HepG2 (cell line): Measurements from ENCODE around the gene KHK. TPM values are rescaled to one million over a fixed set of nuclear protein-coding genes. Genes with fewer than 3 reads are reported as not detected.
A peak's percentile ranks its signal among the peaks of the same experiment; 100 is the strongest.

Source experiments
- DPF2 ChIP-seq: sonication (generic); formaldehyde crosslinking; IDR thresholded peaks from 2 replicates; pipeline ENCODE4 v1.4.0; 2020; ENCODE audit warnings: mild to moderate bottlenecking, low read depth, missing genetic modification reagents, borderline replicate concordance
- EED ChIP-seq: sonication (generic); formaldehyde crosslinking; IDR thresholded peaks from 2 replicates; pipeline ENCODE4 v1.5.0; 2020; ENCODE audit warnings: mild to moderate bottlenecking, missing genetic modification reagents
- GABPA ChIP-seq, 2 experiments: IDR thresholded peaks; 2 replicates each; pipeline ENCODE4 v1.6.1; 2011 to 2016; ENCODE audit warnings: low read depth in 2 of 2, low read length in 1 of 2, missing biosample characterization in 1 of 2, missing genetic modification characterization in 1 of 2
- GLI4 ChIP-seq: sonication (generic); formaldehyde crosslinking; IDR thresholded peaks from 2 replicates; pipeline ENCODE4 v1.5.1; 2020; ENCODE audit warnings: missing genetic modification reagents, mild to moderate bottlenecking, moderate library complexity, borderline replicate concordance
- NFKB2 ChIP-seq: sonication (generic); formaldehyde crosslinking; IDR thresholded peaks from 2 replicates; pipeline ENCODE4 v1.4.0; 2020; ENCODE audit warnings: missing genetic modification reagents, borderline replicate concordance
- NFRKB ChIP-seq: fragments of 450-650 bp; IDR thresholded peaks from 2 replicates; pipeline ENCODE4 v1.6.1; 2017
- NR2F2 ChIP-seq: IDR thresholded peaks from 2 replicates; pipeline ENCODE4 v1.6.1; 2012; ENCODE audit warnings: low read depth, inconsistent platforms, borderline replicate concordance
- PAWR ChIP-seq: sonication (generic); formaldehyde crosslinking; IDR thresholded peaks from 2 replicates; pipeline ENCODE4 v1.4.0; 2020; ENCODE audit warnings: missing genetic modification reagents, mild to moderate bottlenecking, borderline replicate concordance
- RBAK ChIP-seq: sonication (generic); formaldehyde crosslinking; IDR thresholded peaks from 2 replicates; pipeline ENCODE4 v1.5.1; 2020; ENCODE audit warnings: mild to moderate bottlenecking, missing genetic modification reagents
- TAF15 ChIP-seq: fragments of 200-400 bp; formaldehyde crosslinking; IDR thresholded peaks from one replicate; pipeline ENCODE4 v1.6.1; 2018; ENCODE audit warnings: mild to moderate bottlenecking, low read depth, low read length; ENCODE audit not compliant: poor library complexity, severe bottlenecking
- ZNF605 ChIP-seq: sonication (generic); formaldehyde crosslinking; IDR thresholded peaks from 2 replicates; pipeline ENCODE4 v1.8.0; 2022; ENCODE audit warnings: mild to moderate bottlenecking, missing genetic modification reagents
- ZNF615 ChIP-seq: sonication (generic); formaldehyde crosslinking; IDR thresholded peaks from 2 replicates; pipeline ENCODE4 v1.5.0; 2020; ENCODE audit warnings: mild to moderate bottlenecking, missing genetic modification reagents, borderline replicate concordance
- polyA plus RNA-seq, 8 experiments: library from polyadenylated mRNA; depleted of rRNA in 3 of 8; stranded (reverse) in 7 of 8; unstranded in 1 of 8; fragments of >200 nt; fragmentation: Illumina TruSeq in 4 of 8; extraction: Trizol in 4 of 8; gene quantifications; 2 replicates each; pipeline versions ENCODE4 v1.2.1 to v1.2.3, GENCODE V29; 2011 to 2016; ENCODE audit warnings: low read depth in 4 of 8, missing spikeins in 1 of 8, mixed read lengths in 1 of 8; ENCODE audit not compliant: insufficient read depth in 1 of 8
- total RNA-seq, 5 experiments: library from RNA; depleted of rRNA; stranded (reverse); fragments of >200 nt; fragmentation: Illumina TruSeq; extraction: Trizol; gene quantifications; 2 replicates each; pipeline ENCODE4 v1.2.3, GENCODE V29; 2016; ENCODE audit warnings: low read depth in 1 of 5
- TF ChIP-seq, protein P1 (sequence below): sonication (generic); formaldehyde crosslinking; conservative IDR thresholded peaks from 2 replicates; pipeline ENCODE4 v1.8.0; 2022; ENCODE audit warnings: low read depth, missing genetic modification reagents
- TF ChIP-seq, protein P2 (sequence below): sonication (generic); formaldehyde crosslinking; IDR thresholded peaks from 2 replicates; pipeline ENCODE4 v1.8.0; 2022; ENCODE audit warnings: mild to moderate bottlenecking, missing genetic modification reagents, moderate library complexity

KHK gene
- total and polyA plus RNA-seq, 2 of the 13 experiments (the other 11 are each of a cell fraction or from before 2014, with no cell fraction given) = 40.9 to 99.2 TPM

DNA sequence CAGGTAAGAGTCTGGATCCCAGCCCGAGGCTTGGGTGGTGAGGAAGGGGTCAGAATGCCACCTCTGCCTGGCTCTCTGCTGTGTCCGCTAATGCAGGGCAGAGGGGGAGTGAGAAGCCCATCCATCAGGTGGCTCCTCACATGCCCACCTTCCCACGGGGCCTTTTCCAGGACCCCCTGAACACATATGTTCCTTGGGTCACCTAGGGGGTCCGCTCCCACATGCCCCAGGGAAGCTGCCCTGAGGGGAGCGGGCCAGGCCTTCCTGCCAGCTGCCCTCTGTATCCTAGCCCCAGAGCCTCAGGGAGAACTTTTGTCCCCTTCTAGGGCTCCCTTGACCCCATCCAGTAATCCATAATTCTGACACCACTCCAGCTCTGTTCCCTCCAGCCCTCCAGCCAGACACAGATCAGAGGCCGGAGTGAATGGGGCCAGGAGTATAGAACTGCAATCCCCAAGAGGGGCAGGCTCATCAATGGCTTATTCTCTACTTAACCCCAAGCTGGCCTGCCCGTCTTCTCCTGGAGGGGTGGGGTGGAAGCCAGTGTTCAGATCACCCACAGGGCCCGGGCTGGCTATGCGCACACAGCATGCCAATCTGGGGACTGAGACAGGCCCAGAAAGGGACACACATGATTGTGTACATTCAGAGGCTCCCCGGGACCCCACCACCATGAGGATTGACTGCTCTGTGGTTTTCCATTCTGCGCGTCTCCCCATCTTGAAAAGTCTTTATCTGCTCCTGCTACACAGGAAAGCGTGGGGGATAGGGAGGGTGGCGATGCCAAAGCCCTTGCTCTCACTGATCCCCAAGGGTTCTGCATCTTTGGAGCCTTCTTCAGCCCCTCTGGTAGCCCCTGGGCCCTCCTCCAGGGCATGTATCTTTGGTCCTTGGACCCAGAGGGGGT is 7.1 kb upstream of the KHK start (continued):
- no peak for TF ChIP-seq PAWR (CRISPR knock-in tag)
- no peak for TF ChIP-seq NFRKB
- no peak for TF ChIP-seq GABPA (IDR thresholded peaks at IDR 0.05; ENCODE audit: low read depth, low read length)
- no peak for TF ChIP-seq GABPA (CRISPR knock-in tag; IDR thresholded peaks at IDR 0.05; ENCODE audit: low read depth)
- TF ChIP-seq RBAK (CRISPR knock-in tag) = no peak
- TF ChIP-seq, protein P1, sequence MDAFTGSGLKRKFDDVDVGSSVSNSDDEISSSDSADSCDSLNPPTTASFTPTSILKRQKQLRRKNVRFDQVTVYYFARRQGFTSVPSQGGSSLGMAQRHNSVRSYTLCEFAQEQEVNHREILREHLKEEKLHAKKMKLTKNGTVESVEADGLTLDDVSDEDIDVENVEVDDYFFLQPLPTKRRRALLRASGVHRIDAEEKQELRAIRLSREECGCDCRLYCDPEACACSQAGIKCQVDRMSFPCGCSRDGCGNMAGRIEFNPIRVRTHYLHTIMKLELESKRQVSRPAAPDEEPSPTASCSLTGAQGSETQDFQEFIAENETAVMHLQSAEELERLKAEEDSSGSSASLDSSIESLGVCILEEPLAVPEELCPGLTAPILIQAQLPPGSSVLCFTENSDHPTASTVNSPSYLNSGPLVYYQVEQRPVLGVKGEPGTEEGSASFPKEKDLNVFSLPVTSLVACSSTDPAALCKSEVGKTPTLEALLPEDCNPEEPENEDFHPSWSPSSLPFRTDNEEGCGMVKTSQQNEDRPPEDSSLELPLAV (CRISPR knock-in tag) = no peak
- TF ChIP-seq EED (CRISPR knock-in tag) = peak; percentile 4; the same call in 1 of the 2 replicates
- no peak for TF ChIP-seq DPF2 (CRISPR knock-in tag)
- TF ChIP-seq TAF15 = no peak
- no peak for TF ChIP-seq NFKB2 (CRISPR knock-in tag)
- TF ChIP-seq GLI4 (CRISPR knock-in tag) = no peak
- no peak for TF ChIP-seq NR2F2
- TF ChIP-seq, protein P2, sequence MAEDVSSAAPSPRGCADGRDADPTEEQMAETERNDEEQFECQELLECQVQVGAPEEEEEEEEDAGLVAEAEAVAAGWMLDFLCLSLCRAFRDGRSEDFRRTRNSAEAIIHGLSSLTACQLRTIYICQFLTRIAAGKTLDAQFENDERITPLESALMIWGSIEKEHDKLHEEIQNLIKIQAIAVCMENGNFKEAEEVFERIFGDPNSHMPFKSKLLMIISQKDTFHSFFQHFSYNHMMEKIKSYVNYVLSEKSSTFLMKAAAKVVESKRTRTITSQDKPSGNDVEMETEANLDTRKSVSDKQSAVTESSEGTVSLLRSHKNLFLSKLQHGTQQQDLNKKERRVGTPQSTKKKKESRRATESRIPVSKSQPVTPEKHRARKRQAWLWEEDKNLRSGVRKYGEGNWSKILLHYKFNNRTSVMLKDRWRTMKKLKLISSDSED (CRISPR knock-in tag) = no peak
- 0 out of 2 replicates have a peak, but pooled peaks have one; percentile 48 for TF ChIP-seq ZNF605
- TF ChIP-seq ZNF615 = no peak
